Calu3 (cell line): ENCODE results near the gene PITPNM3. TPM values are rescaled to one million over a fixed set of nuclear protein-coding genes. Genes with fewer than 3 reads are reported as not detected.
"Not testable (repeated sequence)": the region's sequence is repeated elsewhere in the genome, so short reads cannot be mapped to it uniquely, and the experiment has no call there.

Source experiments
- BruUV-seq: library from RNA; stranded (reverse); fragments of 400-500 nt; replicated peaks from 2 replicates; lab custom pipeline; 2021; lab: Mats Ljungman, UMichigan
- CTCF ChIA-PET: fragments of 300-600 bp; sonication (Branson Sonifier 250); formaldehyde crosslinking; loops from one replicate; lab custom pipeline; 2022; ENCODE audit warnings: antibody characterized with exemption; lab: Charles Lee
- DNase-seq: peaks from one replicate; pipeline ENCODE4 v3.0.0; 2022
- H3K27ac Mint-ChIP-seq: one replicate; pipeline ENCODE4 v1.8.0; 2022; ENCODE audit warnings: mixed read lengths; ENCODE audit not compliant: unreplicated experiment
- H3K27me3 Mint-ChIP-seq: one replicate; pipeline ENCODE4 v1.8.0; 2022; ENCODE audit warnings: mixed read lengths; ENCODE audit not compliant: unreplicated experiment
- H3K36me3 Mint-ChIP-seq: one replicate; pipeline ENCODE4 v1.8.0; 2022; ENCODE audit warnings: mild to moderate bottlenecking, moderate library complexity, mixed read lengths; ENCODE audit not compliant: insufficient read depth, unreplicated experiment
- H3K4me1 Mint-ChIP-seq: one replicate; pipeline ENCODE4 v1.8.0; 2022; ENCODE audit warnings: mild to moderate bottlenecking, low read depth, mixed read lengths; ENCODE audit not compliant: unreplicated experiment
- H3K4me3 Mint-ChIP-seq: one replicate; pipeline ENCODE4 v1.8.0; 2022; ENCODE audit warnings: mild to moderate bottlenecking, low read depth, moderate library complexity, mixed read lengths; ENCODE audit not compliant: unreplicated experiment
- H3K9me3 Mint-ChIP-seq: one replicate; pipeline ENCODE4 v1.8.0; 2022; ENCODE audit warnings: low read depth, mixed read lengths; ENCODE audit not compliant: unreplicated experiment
- intact Hi-C: fragments of 100-400 bp; cut with micrococcal nuclease; formaldehyde crosslinking; loops from one replicate; pipeline ENCODE4 v1.10.0; 2022; ENCODE audit not compliant: unreplicated experiment
- total RNA-seq: library from RNA; stranded (reverse); gene quantifications from 2 replicates; pipeline ENCODE4 v1.2.3, GENCODE V29; 2022
- TF ChIP-seq, protein P1 (sequence below): fragments of 200-600 bp; IDR thresholded peaks from one replicate; pipeline ENCODE4 v1.8.0; 2022; ENCODE audit warnings: antibody characterized with exemption; ENCODE audit not compliant: unreplicated experiment

Gene PITPNM3
- total RNA-seq, 1 experiment from 2014 or later = 10.7 TPM

DNA sequence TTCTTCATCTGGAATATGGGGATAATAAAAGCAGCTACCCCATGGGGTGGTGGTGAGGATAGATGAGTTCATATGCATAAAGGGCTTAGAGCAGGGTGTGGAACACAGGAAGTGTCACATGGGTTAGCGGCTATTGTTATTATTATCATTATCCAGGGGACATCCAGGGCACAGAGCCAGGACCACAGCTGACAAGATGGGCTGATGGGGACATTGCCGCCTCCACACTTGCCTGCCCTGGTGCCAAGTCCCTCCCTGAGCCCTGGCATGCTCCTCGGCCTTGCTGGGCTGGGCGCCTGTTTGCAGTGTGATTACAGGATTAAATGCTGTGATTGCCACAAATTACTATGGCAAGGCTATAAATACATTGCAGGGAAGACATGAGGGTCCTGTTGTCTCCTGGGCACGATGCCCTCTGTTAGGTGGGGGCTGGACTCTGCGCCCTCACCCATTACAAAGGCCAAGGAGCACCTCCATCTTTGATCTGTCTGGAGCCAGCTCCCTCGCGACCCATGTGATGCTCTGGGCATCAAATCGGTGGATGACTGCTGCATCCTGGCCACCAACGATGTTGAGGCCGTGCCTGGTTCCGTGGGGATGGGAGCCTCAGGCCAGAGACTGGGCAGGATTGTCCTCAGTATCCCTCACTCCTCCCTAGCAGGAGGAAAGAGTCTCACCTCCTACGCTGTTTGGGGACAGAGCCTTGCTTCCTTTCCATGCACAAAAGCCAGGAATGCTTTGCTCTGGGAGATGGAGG is 68.9 kb downstream of the PITPNM3 start:
- intact Hi-C loops = no loop called here
- CTCF ChIA-PET = no interaction called here
- no peaks in the 10 kb centered on the region for H3K27me3 Mint-ChIP-seq
- no peaks in the 10 kb centered on the region for H3K4me1 Mint-ChIP-seq
- H3K27ac Mint-ChIP-seq = no peak overlapping the region
- no peak for DNase-seq
- TF ChIP-seq, protein P1, sequence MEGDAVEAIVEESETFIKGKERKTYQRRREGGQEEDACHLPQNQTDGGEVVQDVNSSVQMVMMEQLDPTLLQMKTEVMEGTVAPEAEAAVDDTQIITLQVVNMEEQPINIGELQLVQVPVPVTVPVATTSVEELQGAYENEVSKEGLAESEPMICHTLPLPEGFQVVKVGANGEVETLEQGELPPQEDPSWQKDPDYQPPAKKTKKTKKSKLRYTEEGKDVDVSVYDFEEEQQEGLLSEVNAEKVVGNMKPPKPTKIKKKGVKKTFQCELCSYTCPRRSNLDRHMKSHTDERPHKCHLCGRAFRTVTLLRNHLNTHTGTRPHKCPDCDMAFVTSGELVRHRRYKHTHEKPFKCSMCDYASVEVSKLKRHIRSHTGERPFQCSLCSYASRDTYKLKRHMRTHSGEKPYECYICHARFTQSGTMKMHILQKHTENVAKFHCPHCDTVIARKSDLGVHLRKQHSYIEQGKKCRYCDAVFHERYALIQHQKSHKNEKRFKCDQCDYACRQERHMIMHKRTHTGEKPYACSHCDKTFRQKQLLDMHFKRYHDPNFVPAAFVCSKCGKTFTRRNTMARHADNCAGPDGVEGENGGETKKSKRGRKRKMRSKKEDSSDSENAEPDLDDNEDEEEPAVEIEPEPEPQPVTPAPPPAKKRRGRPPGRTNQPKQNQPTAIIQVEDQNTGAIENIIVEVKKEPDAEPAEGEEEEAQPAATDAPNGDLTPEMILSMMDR = no peak
- H3K36me3 Mint-ChIP-seq = no peaks in the 10 kb centered on the region
- H3K9me3 Mint-ChIP-seq = no peaks in the 10 kb centered on the region
- H3K4me3 Mint-ChIP-seq = no peak overlapping the region
- BruUV-seq = no TSS peak

DNA sequence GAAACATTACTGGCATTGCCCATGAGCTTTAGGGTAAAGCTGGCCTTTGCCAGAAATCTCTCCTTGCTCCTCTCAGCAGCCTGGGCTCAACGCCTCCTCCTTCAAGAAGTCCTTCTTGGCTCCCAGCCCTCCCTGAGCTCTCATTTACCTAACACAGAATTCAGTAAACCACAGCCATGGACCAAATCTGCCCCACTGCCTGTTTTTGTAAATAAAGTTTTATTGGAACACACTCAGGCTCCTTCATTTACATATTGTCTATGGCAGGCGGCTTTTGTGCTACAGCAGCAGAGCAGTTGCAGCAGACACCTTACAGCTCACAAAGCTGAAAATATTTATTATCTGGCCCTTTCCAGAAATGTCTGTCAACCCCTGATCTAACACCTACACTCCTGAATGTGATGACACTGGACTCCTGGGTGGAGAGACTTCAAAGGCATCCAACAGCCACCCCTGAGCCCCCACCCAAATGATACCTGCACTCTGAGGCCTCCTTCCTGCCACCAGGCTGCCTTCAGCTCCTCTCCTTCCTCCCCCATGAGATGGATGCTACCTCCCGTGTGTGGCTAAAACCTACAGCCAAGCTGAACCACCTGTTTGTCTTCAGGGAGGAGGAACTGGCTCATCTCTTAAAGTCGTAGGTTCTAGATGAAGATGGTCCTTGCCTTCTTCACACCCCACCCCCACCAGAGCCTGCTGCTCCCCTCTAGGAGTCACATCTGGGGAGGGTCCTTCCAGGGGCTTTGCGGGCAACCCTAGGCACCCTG is 70.5 kb downstream of the PITPNM3 start:
- Mint-ChIP-seq H3K4me3 (no peak overlapping the region), H3K27me3 (no peaks in the 10 kb centered on the region), H3K27ac (no peak overlapping the region), H3K36me3 (no peaks in the 10 kb centered on the region), H3K9me3 (no peaks in the 10 kb centered on the region), H3K4me1 (no peaks in the 10 kb centered on the region)
- no peak for DNase-seq
- CTCF ChIA-PET = no interaction called here
- TF ChIP-seq, protein P1 = no peak
- intact Hi-C loops = no loop called here
- BruUV-seq = no TSS peak

DNA sequence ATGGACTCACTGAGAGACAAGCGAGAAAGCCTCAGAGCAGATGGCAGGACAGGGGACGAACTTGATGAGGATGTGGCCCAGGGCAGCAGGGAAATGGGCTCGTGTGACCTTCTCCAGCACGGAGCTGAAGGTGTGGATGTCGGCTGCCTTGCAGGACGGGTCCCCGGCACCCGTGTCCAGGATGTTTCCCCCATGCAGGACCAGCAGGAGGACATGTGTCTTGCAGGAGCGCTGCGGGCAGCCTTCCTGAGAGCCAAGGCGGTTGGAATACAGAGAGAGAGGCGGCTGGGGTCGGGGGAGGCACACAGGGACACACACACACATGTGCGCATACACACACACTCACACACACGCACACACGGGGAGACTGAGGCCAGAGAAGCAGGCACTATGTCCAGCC is 72.8 kb downstream of the PITPNM3 start:
- CTCF ChIA-PET = no interaction called here
- TF ChIP-seq, protein P1 = no peak
- DNase-seq = no peak
- H3K4me3 Mint-ChIP-seq = no peak overlapping the region
- no peak overlapping the region for H3K27ac Mint-ChIP-seq
- no peaks in the 10 kb centered on the region for H3K27me3 Mint-ChIP-seq
- intact Hi-C loops = no loop called here
- peaks cover 2% of the 10 kb centered on the region for H3K36me3 Mint-ChIP-seq
- no TSS peak for BruUV-seq
- H3K4me1 Mint-ChIP-seq = no peaks in the 10 kb centered on the region
- no peaks in the 10 kb centered on the region for H3K9me3 Mint-ChIP-seq

DNA sequence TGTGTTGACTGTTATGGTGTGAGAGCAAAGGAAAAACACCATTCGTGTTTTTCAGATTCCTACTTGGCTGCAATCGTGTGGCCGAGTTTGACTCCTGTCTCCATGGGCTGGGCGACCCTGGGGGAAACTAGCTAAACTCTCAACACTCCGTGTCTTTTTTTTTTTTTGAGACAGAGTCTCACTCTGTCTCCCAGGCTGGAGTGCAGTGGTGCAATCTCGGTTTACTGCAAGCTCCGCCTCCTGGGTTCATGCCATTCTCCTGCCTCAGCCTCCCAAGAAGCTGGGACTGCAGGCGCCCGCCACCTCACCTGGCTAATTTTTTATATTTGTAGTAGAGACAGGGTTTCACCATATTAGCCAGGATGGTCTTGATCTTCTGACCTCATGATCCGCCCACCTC is 73.6 kb downstream of the PITPNM3 start:
- H3K27me3 Mint-ChIP-seq, H3K4me3 Mint-ChIP-seq, H3K4me1 Mint-ChIP-seq, H3K9me3 Mint-ChIP-seq, intact Hi-C loops, CTCF ChIA-PET, BruUV-seq, H3K36me3 Mint-ChIP-seq, DNase-seq, H3K27ac Mint-ChIP-seq: not testable (repeated sequence)

DNA sequence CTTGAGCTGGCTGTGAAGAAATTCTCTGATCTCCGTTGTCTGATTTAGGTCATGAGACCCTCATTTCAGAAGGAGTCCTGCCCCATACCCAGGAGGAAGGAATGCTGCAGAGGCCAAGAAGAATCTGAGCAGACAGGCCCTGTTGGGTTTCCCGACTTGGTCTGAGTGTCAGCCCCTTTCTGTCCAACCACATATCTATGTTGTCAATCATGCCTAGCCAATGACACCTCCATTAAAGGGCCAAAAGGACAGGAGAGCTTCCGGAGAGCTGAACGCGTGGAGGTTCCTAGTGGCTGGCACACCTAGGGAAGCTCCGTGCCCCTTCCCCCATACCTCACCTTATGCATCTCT is 74.3 kb downstream of the PITPNM3 start:
- no peaks in the 10 kb centered on the region for H3K27me3 Mint-ChIP-seq
- CTCF ChIA-PET = no interaction called here
- H3K4me3 Mint-ChIP-seq = no peak overlapping the region
- TF ChIP-seq, protein P1 = no peak
- intact Hi-C loops = no loop called here
- DNase-seq = no peak
- BruUV-seq = no TSS peak
- no peak overlapping the region for H3K27ac Mint-ChIP-seq
- no peaks in the 10 kb centered on the region for H3K9me3 Mint-ChIP-seq
- no peaks in the 10 kb centered on the region for H3K4me1 Mint-ChIP-seq
- peaks cover 11% of the 10 kb centered on the region for H3K36me3 Mint-ChIP-seq
